ENCODE results near the gene MELK. TPM values are rescaled to one million over a fixed set of nuclear protein-coding genes. Genes with fewer than 3 reads are reported as not detected.

The MELK gene
- total and polyA plus RNA-seq, 2 donors from 2014 or later = 1.1 TPM; not detected in 1

GRCh38 chr9:36632892-36633291 lies 60.2 kb downstream of the MELK start:
- Histone ChIP-seq H3K27ac (ENCODE audit: low read depth in 2 of 2, low read length in 2 of 2) (no peak overlapping the region), H3K9ac (ENCODE audit: low read length in 3 of 3) (no peak overlapping the region), H3K27me3 (ENCODE audit: control insufficient read depth, insufficient read depth, low read length) (no peaks in the 10 kb centered on the region), H3K4me1 (ENCODE audit: control insufficient read depth in 2 of 3, insufficient read depth in 2 of 3, low read depth in 1 of 3, low read length in 3 of 3) (no peaks in the 10 kb centered on the region), H3K36me3 (ENCODE audit: control insufficient read depth in 2 of 3, insufficient read depth in 3 of 3, low read length in 3 of 3) (no peaks in the 10 kb centered on the region), H3K4me3 (ENCODE audit: low read length in 3 of 3) (no peak overlapping the region), H3K9me3 (ENCODE audit: control insufficient read depth in 2 of 3, insufficient read depth in 1 of 3, low read length in 3 of 3) (no peaks in the 10 kb centered on the region)
- DNase-seq = peak in 2 of 5 donors; percentile 30 to 48
- peak; percentile 26 for TF ChIP-seq CTCF (IDR thresholded peaks at IDR 0.05; ENCODE audit: borderline replicate concordance, extremely low read depth, insufficient read depth)
- FAIRE-seq = peak; percentile 13
- intact Hi-C loops (cut with DNase I) = no loop called here

GRCh38 chr9:36637491-36638270 lies 65.0 kb downstream of the MELK start:
- Histone ChIP-seq H3K9me3 (ENCODE audit: control insufficient read depth in 2 of 3, insufficient read depth in 1 of 3, low read length in 3 of 3) (no peaks in the 10 kb centered on the region), H3K36me3 (ENCODE audit: control insufficient read depth in 2 of 3, insufficient read depth in 3 of 3, low read length in 3 of 3) (no peaks in the 10 kb centered on the region), H3K27me3 (ENCODE audit: control insufficient read depth, insufficient read depth, low read length) (no peaks in the 10 kb centered on the region), H3K4me1 (ENCODE audit: control insufficient read depth in 2 of 3, insufficient read depth in 2 of 3, low read depth in 1 of 3, low read length in 3 of 3) (no peaks in the 10 kb centered on the region), H3K4me3 (ENCODE audit: low read length in 3 of 3) (no peak overlapping the region), H3K9ac (ENCODE audit: low read length in 3 of 3) (no peak overlapping the region), H3K27ac (ENCODE audit: low read depth in 2 of 2, low read length in 2 of 2) (no peak overlapping the region)
- peak in 1 of 5 donors; percentile 7 for DNase-seq
- no peak for TF ChIP-seq CTCF (IDR thresholded peaks at IDR 0.05; ENCODE audit: borderline replicate concordance, extremely low read depth, insufficient read depth)
- intact Hi-C loops (cut with DNase I) = no loop called here
- FAIRE-seq = no peak

- Histone ChIP-seq H3K36me3 (ENCODE audit: control insufficient read depth in 2 of 3, insufficient read depth in 3 of 3, low read length in 3 of 3) (no peaks in the 10 kb centered on the region), H3K9ac (ENCODE audit: low read length in 3 of 3) (no peak overlapping the region), H3K4me1 (ENCODE audit: control insufficient read depth in 2 of 3, insufficient read depth in 2 of 3, low read depth in 1 of 3, low read length in 3 of 3) (no peaks in the 10 kb centered on the region), H3K9me3 (ENCODE audit: control insufficient read depth in 2 of 3, insufficient read depth in 1 of 3, low read length in 3 of 3) (no peaks in the 10 kb centered on the region), H3K27ac (ENCODE audit: low read depth in 2 of 2, low read length in 2 of 2) (no peak overlapping the region), H3K27me3 (ENCODE audit: control insufficient read depth, insufficient read depth, low read length) (no peaks in the 10 kb centered on the region), H3K4me3 (ENCODE audit: low read length in 3 of 3) (no peak overlapping the region)
- FAIRE-seq = no peak
- DNase-seq = peak in 1 of 5 donors; percentile 10
- intact Hi-C loops (cut with DNase I) = no loop called here
- TF ChIP-seq CTCF (IDR thresholded peaks at IDR 0.05; ENCODE audit: borderline replicate concordance, extremely low read depth, insufficient read depth) = no peak
Observed at GRCh38 chr9:36640771-36641381, 68.2 kb downstream of the MELK start.

Data from kidney (tissue), 14 donors.